Measurements from ENCODE around the gene CEMIP2.
"Not testable (repeated sequence)": the region's sequence is repeated elsewhere in the genome, so short reads cannot be mapped to it uniquely, and the experiment has no call there.

The CEMIP2 gene

DNA sequence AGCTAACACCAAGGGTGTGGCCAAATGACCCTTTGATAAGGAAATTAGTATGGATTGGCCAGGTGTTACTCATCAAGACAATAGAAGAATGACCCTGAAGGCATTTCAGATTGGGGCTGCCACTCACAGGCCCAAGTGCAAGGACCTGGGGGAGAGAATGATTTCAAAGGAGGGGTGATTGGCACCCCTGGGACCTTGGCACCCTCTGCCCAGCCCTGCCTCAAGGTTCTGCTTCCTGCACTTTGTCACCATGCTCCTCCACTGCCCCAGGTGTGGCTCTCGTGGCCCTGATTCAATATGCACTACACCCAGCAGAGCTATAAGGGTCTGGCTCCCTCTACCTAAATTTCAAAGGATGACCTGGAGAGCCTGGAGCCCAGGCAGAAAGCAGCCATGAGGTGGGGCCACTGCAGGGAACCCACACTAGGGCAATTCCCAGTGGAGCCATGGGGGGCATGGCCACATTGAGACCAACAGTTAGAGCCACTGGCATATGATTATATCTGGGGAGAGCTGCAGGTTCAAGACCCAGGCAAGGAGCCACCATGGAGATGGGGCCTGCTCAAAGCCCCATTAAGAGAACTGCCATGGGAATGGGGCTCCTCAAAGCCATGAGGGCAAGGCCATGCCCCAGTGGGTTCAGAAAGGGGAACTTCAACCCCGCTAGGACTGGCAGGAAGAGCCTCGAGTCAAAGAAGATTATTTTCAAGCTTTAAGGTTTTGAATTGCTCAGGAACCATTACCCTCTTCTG, 93.0 kb downstream of the CEMIP2 start:
- no peak for DNase-seq

DNA sequence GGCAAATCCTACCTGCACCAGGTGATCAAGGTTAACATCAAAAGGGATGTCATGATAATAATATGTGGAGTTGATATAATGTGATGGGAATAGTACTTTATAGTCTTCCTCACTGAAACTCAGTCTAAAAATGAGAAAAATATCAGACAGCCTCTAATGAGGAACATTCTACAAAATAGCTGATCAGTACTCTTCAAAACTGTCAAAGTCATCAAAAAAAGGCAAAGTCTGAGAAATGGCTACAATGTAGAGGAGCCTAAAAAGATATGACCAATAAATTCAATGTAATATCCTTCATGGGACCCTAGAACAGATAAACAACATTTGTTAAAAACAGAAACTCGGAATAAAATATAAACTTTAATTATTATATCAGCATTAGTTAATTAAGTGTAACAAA, 95.7 kb downstream of the CEMIP2 start:
- DNase-seq = no peak

DNA sequence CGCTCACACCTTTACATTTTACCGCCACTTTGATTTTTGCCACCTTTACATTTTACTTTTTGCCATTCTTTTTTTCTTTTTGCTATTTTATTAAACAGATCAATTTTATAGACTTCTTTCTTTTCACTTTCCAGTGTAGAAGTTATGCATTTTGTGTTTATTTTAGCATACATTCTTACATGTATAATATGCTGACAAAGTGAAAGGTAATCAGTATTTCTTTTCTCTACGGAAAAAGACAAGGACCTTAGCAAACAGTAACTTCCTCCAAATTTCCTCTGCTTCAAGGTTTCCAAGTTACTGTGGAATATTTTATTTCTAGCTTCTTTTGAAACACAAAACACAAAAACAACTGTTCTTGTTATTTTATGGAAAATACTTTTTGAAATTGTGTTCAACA, 97.0 kb downstream of the CEMIP2 start:
- DNase-seq = no peak

DNA sequence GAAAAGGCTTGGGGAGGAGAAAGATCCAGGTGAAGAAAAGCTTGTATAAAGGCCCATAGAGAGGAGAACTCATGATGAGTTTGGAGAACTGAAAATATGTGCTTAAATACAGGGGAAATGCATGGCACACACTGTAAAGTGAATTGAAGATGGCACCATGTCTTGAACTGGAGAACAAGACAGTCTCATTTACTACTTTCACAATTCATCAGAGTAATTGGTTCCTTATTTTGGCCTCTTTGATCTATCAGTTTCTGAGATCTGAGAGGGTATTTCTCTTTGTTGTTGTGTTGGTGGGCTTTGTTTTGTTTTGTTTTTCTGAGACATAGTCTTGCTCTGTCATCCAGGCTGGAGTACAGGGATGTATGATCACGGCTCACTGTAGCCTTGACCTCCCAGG, 98.2 kb downstream of the CEMIP2 start:
- no peak for DNase-seq

DNA sequence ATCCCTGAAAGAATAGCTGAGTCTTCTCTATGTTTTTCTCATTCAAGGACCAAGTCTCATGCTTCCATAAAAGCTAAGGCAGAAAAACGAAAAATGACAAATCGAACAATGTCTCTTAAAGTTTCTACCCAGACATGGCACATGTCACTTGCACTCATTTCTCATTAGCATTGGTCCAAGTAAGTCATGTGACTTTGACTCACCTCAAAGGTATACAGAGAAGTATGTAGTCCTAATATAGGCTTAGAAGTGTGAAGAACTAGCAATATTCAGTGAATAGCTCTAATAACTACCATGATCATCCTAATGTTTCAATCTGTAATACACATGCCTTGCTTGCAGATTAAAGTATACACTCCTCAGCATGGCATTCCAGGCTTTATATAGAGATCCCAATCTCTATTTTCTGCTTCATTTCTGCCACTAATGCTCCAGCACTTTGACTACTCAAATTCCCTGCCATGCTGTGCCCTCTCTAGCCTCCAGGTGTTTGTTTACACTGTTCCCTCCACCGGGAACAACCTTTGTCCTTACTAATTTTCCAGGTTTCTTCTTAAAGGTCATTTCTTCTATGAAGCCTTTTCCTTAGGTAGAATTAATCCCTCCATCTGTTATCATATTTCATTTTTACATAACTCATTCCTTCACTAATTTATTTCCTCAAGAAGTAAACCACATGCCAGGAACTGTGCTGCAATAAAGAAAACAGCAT, 98.9 kb downstream of the CEMIP2 start:
- no peak for DNase-seq

DNA sequence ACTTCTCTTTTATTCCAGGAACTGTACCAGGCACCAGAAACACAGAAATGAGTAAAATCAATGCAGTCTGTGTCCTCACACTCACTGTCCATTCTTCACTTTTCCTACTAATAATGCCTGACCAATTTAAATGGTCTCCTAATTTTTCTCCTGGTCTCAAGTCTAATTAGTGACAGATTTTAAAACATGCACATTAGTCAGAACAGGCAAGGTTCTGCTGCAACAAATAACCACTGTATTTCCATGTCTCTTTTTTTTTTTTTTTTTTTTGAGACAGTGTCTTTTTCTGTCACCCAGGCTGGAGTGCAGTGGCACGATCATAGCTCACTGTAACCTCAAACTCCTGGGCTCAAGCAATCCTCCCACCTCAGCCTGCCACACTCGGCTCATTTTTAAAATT, 99.6 kb downstream of the CEMIP2 start:
- DNase-seq = no peak

DNA sequence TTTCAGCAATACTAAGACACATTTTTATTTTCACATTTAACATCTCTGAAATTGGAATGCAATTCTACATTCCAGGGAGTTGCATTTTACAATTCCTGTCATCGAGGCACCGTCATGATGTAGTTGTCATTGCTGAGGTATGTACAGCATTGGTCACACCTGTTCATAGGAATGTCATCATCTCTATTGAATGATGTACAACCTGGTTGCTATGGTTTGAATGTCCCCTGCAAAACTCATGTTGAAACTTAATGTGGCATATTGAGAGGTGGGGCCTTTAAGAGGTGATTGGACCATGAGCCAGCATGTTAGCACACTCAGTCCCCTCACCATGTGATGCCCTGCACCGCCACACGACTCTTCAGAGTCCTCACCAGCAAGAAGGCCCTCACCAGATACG, 103.1 kb downstream of the CEMIP2 start:
- DNase-seq = no peak

DNA sequence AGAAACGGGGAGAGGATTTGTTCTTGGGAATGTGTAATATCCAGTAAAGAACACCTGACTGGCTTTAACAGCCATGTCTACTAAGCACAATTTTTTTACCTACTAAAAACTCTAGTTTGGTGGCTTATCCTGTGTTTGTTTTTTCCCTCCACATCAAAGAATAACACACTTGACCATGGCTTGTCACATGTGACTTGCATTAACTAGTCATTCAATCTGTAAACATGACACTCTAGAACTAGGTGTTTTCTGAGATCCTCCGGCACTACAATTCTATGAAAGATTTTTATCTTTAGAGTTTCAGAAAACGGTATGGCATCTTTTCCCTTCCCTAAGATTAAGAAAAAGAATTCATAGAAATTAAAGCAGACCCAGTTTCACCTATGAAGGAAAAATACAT, 103.7 kb downstream of the CEMIP2 start:
- no peak for DNase-seq

DNA sequence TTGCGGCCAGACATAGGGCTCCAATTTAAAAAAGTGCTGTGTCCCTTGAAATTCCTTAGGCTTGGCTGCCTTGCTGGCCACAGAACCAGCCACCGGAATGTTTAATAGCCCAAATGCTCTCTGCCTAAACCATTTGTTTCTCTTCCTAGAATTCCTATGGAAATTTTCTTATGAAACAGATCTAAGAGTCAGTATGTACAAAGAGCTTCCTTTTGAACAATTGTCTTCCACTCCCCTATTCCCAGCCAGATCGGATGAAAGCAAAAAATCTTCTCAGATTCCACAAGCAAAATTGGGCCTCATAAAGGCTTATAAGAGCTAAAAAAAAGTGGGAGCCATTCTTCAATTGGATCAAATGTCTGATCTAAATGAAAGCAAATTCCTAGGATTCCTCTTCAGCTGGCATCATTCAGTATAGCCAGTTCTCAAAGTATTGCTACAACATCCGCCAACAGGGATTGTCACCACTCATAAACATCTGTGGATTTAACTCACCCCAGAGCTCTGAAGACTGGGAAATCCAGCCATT, 104.3 kb downstream of the CEMIP2 start:
- no peak for DNase-seq

DNA sequence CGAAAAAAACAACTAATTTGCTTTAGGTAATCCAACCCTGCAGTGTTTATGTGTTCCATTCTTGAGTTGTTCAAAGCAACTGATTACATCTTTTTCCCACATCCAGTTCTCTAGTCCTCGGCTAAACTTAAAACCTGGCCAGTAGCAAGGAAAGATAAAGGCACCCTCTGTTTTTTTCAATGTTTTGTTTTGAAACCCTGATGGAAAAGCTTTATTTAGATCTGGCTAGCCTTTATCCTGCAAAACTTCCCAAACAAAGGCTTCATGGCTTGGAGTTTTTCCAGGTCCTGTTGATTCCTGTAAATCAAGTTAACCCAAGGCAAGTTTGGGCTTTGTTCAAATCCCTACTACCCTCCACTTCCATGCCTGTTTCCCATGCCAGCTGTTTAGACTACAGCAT, 105.1 kb downstream of the CEMIP2 start:
- DNase-seq = no peak

DNA sequence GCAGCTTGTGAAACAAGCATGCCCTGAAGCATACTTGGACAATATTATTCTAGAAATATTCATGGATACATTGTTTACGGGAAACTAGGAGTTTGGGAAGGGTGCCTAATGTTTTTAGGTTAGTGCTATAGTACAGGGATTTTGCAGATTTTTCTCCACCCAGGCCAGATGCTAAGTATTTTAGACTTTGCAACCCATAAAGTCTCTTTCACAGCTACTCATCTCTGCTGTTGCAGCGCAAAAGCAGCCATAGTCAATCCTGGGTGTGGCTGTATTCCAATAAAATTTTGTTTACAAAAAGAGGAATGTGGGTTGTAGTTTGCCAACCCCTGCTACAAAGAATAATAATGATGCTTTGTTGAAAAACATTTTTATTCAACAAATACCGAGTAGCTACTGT, 106.2 kb downstream of the CEMIP2 start:
- DNase-seq = no peak

DNA sequence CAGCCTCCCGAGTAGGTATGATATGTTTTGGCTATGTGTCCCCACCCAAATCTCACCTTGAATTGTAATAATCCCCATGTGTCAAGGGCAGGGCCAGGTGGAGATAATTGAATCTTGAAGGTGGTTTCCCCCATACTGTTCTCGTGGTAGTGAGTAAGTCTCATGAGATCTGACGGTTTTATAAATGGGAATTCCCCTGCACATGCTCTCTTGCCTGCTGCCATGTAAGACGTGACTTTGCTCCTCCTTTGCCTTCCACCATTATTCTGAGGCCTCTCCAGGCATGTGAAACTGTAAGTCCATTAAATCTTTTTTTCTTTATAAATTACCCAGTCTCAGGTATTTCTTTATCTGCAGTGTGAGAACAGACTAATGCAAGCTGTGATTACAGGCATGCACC, 111.0 kb downstream of the CEMIP2 start:
- not testable (repeated sequence) for DNase-seq

DNA sequence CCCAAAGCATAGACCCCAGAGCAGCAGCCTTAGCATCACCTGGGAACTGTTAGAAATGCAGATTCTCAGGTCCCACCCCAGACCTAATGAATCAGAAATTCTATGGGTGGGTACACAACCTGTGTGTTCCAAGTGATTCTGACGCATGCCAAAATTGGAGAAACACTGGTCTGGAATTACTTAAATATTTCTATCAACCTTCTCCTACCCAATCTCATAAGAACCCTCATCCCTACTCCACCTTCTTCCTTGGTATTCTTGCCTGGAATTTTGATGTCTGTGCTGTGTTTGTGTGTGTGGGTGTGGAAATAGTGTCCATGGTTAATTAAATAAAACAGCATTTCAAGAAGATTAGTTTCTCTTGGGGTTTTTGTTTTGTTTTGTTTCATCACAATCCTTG, 111.8 kb downstream of the CEMIP2 start:
- no peak for DNase-seq

DNA sequence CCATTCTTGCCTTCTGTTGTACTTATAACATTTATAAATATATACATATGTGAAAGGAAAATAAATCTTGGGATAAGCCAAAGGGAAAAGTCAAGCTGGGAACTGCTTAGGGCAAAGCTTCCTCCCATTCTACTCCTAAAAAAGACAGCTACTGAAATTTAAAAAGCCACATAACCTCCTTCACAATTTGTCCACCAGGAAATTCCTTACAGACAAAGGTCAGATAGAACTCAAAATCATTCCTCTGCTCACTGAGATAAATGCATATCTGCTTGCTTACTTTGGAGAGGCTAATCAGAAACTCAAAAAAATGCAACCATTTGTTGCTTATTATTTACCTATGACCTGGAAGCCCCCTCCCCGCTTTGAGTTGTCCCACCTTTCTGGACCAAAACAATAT, 112.5 kb downstream of the CEMIP2 start:
- no peak for DNase-seq

DNA sequence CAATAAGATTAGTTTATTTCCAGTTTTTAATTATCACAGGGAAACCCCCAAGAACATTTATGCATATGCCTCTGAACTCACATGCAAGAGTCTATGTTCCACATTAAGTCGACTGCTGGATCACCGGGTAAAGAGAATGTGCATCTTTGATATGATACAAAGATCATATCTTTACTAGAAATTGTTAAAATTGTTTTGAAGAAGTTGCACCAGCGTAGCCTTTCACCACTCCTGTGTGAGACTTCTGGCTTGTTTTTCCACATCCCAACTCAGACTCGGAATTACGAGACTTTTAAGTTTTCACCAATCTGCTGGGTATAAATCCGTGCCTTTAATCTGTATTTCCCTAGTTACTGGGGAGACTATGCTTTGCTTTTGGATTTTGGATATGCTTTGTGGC, 113.2 kb downstream of the CEMIP2 start:
- DNase-seq = no peak

DNA sequence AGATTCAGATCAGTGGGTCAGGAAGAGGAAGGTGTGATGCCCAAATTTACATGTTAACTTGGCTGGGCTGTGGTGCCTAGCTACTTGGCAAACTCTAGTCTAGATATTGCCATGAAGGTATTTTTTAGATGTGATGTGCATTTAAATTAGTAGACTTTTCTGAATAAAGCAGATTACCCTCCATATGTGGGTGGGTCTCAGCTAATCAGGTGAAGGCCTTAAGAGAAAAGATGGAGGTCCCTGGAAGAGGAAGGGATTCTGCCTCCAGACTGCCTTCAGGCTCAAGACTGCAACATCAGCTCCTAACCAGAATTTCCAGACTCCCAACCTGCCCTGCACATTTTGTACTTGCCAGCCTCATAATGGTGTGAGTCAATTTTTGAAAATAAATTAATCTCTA, 115.8 kb downstream of the CEMIP2 start:
- DNase-seq = no peak

DNA sequence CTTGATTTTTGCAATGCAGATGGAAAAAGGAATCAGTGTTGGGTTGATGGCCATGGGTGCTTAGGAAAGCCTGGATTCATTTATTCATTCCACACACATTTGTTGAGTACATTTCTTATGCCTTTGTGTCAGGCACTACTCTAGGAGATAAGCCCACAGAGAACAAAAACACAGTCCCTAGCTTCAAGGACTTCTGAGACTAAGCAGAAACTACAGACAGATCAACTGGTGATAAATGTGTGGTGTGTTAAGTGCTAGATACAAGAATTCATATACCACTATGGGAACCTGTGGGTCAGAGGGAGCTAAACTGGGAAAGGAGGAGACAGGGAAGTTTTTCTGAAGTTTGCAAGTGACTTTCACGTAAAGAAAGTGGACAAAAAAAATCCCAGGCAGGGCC, 119.9 kb downstream of the CEMIP2 start:
- DNase-seq = no peak

DNA sequence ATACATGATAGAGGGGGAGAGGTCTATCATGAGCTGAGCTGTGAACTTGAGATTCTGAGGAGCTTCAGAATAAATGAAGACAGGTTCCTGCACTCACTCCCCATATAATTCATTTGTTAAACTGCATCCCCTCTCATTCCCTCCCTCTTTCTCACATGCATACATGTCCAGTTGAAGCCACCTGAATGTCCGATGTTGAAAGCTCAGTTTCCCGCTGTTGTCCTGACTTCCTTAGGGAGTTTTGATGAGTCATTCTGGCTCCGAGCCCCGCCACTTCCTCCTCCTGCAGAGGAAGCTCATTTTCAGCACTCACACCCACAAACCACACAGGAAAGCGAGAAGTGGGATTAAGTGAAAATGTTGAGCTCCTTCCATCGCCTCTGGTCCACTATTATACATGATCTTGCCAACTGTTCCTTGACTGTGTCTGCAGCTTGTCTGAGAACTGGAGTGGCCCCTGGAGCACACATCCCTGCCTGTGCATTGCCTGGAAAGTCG, 121.2 kb downstream of the CEMIP2 start:
- DNase-seq = peak; percentile 3

DNA sequence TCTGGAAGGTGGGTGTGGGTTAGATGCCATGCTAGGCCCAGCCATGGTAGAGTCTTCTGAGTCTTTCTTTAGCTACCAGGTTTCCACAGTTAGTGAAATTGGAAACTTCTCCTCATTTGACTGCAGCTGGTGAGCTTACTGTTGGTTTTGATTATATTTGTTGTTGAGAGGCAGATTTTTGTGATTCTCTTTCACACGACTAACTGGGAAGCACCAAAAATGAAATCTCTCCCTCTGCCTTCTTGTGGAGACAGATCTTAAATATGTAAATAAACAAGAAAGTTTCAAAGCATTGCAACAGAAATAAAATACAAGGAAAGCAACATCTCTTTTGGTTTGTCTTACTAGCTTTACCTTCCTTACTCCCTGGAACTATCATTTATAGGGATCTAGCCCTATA, 122.2 kb downstream of the CEMIP2 start:
- no peak for DNase-seq

DNA sequence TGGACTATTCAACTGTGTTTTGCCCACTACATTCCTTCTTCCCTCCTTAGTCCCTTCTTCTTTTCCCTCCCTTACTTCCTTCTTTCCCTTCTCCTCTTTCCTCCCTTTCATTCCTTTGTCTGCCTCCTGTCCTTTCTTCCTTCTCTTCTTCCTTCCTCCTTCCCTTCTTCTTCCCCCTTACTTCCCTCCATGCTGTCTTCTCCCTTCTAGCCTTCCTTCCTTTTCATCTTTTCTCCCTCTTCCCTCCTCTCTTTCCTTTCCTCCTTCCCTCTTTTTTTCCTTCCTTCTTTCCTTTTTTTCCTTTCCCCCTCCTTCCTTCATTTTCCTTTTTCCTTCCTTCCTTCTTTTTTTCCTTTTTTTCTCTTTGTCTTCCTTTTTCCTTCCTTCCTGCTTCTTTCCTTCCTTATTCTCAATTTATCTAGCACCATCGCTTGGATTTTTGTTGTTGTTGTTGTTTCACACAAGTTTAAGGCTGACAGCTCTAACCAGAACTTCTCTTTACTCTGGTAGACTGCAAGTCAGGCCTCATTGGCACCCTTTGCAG, 123.4 kb downstream of the CEMIP2 start:
- no peak for DNase-seq

DNA sequence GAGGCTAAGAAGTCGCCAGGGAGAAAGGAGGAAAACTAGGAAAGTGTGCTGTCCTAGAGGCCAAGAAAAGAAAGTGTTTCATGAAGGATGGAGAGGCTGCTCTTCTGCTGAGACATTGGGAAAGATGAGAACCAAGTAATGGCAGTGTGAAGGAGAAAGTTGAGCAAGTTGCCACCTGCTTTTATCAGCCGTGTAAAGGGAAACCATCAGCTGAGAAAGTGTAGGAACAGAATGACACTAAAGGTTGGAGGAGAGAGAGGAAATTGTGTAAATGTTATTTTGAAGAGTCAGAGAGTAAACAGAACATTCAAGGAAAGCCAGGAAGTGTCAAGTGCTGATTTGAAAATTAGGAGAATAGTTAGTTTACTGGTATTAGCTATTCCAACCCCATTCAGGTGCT, 125.0 kb downstream of the CEMIP2 start:
- no peak for DNase-seq

DNA sequence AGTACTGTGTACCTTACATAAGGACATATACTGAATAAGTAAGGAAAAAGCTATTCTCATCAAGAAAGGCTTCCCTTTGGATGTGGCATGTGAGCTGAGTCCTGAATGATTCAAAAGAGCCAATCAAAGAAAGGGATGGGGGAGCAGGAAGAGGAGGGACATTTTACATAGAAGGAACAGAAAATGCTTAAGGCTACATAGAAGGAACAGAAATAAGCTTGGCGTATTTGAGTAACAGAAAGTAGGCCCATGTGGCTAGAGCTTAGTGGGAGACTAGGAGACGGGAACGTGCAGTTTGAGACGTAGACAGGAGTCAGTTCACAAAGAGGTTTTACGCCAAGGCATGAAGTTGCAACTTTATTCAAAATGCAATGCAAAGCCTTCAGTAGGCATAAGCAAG, 126.3 kb downstream of the CEMIP2 start:
- DNase-seq = no peak

DNA sequence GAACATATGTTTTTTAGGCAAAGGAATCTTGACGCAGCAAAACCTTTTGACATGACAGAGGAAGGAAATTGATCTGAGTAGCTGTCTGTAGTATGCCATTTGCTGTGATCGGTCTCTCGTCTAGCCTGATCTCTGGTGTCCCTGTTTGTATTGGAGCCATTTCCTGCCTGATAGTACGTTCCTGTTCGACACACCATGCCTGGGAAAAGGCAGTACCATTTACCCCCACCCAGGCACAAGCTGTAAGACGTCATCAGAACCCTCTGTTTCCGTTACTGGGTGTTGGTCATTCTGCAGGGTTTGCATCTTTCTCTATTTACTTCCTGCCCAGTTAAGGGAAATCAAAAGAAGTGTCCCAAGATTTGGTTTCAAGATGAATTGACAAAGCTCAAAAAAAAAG, 129.7 kb downstream of the CEMIP2 start:
- peak; percentile 17 for DNase-seq

DNA sequence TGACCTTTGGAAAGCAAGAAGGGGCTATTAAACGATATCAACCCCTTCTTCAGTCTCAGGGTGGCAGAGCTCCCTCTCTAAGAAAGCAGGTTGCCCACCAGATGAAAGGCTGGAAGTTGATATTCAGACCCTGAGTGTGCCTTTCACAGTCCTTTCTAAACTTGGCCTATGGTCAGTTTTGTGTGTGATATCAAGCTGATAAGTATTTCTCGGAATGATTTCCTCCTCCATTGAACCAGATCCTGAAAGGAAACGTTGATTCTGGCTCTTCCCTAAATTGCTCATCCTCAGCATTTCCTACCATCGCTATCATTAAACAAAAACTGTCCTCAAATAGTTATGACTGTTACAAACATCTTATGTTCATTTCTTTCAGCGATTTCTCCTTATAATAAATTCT, 130.4 kb downstream of the CEMIP2 start:
- DNase-seq = no peak
